AG04449 (cell line): ENCODE data around the gene APBA2.
A peak's percentile ranks its signal among the peaks of the same experiment; 100 is the strongest.

ENCODE experiments used
- CTCF ChIA-PET: fragments of 350-600 bp; formaldehyde crosslinking; extraction: SDS; loops from one replicate; lab custom pipeline; 2021; ENCODE audit warnings: antibody characterized with exemption; lab: Yijun Ruan, JAX
- POLR2A ChIA-PET: fragments of 400-600, 350-600 bp; formaldehyde crosslinking; extraction: SDS; loops from one replicate; lab custom pipeline; 2020; ENCODE audit warnings: antibody characterized with exemption, inconsistent platforms; lab: Yijun Ruan, JAX
- DNase-seq: peaks from one replicate; pipeline ENCODE4 v3.0.0-alpha.2; 2010; ENCODE audit warnings: low read depth, low spot score
- H3K4me3 ChIP-seq: 2 replicates; pipeline ENCODE4 v1.5.1; 2011; ENCODE audit warnings: low read depth, mild to moderate bottlenecking, control low read depth, low read length
- TF ChIP-seq, protein P1 (sequence below): IDR thresholded peaks from one replicate; pipeline ENCODE4 v1.5.1; 2011; ENCODE audit warnings: mild to moderate bottlenecking, moderate library complexity, low read length, control low read depth, inconsistent platforms; ENCODE audit not compliant: insufficient read depth; ENCODE audit errors: missing control alignments

APBA2 gene

DNA sequence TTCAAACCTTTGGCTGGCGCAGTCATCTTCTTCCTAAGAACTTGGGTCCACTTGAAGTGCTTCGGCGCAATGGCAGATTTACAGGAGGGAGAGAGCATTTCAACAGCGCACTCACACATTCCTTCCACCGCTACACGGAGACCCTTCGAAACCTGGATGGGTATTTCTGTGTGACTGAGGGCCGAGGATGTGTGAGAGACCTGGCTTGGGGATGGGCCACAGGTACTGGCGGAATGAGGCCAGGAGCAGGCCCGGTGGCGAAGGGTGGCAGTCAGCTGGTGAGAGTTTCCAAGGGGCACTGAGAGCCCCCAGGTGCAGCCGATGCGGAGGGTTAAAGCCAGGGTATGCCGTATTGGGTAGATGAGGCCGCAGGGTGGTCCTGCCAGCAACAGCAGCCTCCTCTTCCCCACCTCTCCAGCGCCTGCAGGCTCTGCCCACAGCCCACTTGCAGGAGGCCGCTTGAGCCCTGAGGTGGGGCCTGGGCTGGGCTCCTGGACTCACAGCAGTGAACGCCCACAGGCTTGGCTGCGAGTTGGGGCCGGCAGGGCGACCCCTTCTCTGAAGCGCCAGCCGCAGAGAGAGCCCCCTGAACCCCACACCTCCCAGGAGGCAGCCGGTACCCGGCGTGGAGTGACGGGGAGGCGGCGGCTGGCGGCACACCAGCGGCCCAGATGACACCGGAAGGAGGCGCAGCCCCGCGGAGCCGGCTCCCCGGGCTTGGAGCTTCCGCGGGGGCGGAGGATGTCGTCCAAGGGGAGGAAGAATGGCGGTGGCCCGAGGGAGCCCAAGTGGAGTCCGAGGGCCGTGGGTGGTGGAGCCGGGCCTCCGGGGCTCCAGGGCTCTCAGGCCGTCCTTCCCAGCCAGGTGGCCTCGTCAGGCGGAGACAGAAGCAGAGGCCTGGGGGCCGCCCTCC, 217.4 kb downstream of the APBA2 start:
- ChIA-PET CTCF (interaction anchor here (0.6 to 5.7 kb wide), 53 partner anchors 7 to 746 kb away, joined by 3 to 230 read pairs (median 4); partner anchors contain the start of gene APBA2), POLR2A (no interaction called here)
- H3K4me3 ChIP-seq = peak overlapping the region; percentile 53
- TF ChIP-seq, protein P1, sequence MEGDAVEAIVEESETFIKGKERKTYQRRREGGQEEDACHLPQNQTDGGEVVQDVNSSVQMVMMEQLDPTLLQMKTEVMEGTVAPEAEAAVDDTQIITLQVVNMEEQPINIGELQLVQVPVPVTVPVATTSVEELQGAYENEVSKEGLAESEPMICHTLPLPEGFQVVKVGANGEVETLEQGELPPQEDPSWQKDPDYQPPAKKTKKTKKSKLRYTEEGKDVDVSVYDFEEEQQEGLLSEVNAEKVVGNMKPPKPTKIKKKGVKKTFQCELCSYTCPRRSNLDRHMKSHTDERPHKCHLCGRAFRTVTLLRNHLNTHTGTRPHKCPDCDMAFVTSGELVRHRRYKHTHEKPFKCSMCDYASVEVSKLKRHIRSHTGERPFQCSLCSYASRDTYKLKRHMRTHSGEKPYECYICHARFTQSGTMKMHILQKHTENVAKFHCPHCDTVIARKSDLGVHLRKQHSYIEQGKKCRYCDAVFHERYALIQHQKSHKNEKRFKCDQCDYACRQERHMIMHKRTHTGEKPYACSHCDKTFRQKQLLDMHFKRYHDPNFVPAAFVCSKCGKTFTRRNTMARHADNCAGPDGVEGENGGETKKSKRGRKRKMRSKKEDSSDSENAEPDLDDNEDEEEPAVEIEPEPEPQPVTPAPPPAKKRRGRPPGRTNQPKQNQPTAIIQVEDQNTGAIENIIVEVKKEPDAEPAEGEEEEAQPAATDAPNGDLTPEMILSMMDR = no peak
- no peak for DNase-seq

DNA sequence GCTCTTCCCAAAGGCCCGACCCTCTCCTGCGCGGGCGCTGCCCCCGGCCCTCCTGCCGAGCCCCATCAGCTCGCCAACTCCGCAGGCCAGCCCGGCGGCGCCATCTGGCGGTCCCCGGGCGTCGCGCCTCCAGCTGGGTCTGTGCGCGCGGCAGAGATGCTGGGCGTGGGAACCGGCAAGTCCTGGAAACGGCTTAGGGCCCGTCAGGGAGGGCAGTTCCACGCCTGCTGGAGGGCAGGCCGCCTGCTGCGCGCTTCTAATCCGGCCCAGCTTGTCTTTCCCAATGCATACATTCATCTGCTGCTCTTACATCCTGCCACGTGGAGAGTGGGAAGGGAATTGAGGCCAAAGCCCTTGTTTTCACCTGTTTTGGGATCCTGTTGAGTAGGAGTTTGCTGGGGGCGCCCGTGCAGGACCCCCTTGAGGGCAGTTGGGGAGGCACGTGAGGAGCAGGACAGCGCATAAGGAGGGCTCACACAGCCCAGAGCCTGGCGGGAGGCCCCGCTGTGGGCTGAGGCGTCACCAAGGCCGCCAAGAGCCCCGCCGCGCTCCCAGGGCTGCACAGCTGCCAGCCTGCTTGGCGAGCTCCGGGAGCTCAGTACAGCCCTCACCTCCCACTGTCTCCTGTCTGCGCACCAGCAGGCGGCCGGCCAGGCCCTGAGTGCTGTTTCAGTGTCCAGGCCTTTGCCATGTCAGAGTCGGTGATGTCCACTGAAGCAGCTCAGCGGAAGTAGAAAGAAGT, 218.2 kb downstream of the APBA2 start:
- peak; percentile 28 for DNase-seq
- ChIA-PET CTCF (interaction anchor here (0.6 to 5.7 kb wide), 37 partner anchors 10 to 745 kb away, joined by 3 to 230 read pairs (median 4); partner anchors contain the start of gene APBA2), POLR2A (no interaction called here)
- peak overlapping the region; percentile 53 for H3K4me3 ChIP-seq
- TF ChIP-seq, protein P1 = peak; percentile 99

DNA sequence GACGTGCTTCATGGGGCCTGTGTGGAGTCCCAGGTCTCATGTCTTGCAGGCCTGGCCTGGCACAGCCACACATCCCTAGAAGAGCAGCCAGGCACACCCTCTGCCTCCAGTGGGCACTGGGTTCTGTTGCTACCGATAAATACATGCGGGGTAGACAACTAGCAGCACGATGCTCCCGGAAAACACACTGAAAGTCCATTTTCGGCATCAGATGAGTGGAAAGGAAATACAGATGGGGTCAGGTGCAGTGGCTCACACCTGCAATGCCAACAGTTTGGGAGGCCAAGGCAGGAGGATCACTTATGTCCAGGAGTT, 218.7 kb downstream of the APBA2 start:
- POLR2A ChIA-PET = no interaction called here
- CTCF ChIA-PET = interaction anchor here (1.0 to 5.7 kb wide), 19 partner anchors 9 to 507 kb away, joined by 3 to 230 read pairs (median 5); partner anchors contain the start of gene APBA2
- TF ChIP-seq, protein P1 = no peak
- H3K4me3 ChIP-seq = no peak overlapping the region
- DNase-seq = no peak

DNA sequence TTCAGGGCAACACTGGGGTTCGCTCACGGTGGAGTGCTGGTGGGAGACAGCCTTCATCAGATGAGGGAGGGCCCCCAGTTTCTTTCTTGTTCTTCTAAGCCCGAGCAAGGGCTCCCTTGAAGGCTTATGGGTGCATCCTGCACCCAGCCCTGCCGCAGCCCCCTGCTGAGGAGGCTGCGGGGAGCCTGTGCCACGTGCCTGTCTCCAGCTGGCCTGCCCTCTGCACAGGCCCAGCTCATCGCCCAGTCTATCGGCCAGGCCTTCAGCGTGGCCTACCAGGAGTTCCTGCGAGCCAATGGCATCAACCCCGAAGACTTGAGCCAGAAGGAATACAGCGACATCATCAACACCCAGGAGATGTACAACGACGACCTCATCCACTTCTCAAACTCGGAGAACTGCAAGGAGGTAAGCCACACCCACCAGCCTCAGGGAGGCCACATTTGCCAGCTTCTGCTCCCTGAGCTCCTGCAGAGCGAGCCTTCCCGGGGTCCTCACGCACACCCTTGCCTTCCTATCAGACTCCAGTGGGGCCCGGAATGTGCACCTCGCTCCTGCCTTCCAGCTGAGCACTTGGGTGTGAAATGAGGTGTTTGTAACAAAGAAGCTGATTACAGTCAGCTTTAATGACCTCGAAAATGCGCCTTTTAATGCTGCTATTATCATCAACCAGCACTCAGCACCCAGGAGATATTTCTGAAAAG, 219.5 kb downstream of the APBA2 start:
- ChIA-PET POLR2A (no interaction called here), CTCF (interaction anchor here (1.3 to 5.7 kb wide), 8 partner anchors 9 to 225 kb away, joined by 3 to 230 read pairs (median 6); no protein-coding TSS in a partner anchor)
- no peak for DNase-seq
- TF ChIP-seq, protein P1 = no peak
- no peak overlapping the region for H3K4me3 ChIP-seq

DNA sequence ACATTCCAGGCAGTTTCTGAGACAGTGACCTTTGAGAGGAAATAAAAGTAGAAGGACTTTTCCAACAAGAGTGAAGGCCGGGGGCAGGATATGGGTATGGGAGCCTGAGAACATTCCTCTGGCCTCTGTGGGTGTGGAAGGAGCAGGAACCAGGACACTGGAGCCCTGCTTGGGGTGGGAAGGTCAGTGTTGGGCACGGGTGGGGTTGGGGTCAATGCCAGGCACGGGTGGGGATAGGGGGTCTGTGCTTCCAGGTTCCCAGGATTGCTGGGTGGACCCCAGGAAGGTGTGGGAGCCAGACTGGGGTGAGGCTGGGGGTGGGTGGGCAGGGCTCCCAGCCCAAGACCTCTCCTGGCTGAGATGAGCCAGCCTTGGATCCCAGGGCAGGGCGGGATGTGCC, 220.3 kb downstream of the APBA2 start:
- H3K4me3 ChIP-seq = no peak overlapping the region
- ChIA-PET POLR2A (no interaction called here), CTCF (interaction anchor here (5.3 to 5.7 kb wide), 2 partner anchors 13 to 19 kb away, joined by 61 to 230 read pairs; no protein-coding TSS in a partner anchor)
- TF ChIP-seq, protein P1 = no peak
- DNase-seq = no peak
